RPMI8226 (cell line): Measurements from ENCODE around the gene PAX2.

Source experiments
- DNase-seq: peaks from one replicate; pipeline ENCODE4 v3.0.0-alpha.2; 2015

Gene PAX2

GRCh38 chr10:100825325-100825875 lies 80.0 kb downstream of the PAX2 start:
- no peak for DNase-seq

- no peak for DNase-seq
Measured at GRCh38 chr10:100826031-100826651, 80.8 kb downstream of the PAX2 start.

GRCh38 chr10:100826661-100826982 lies 81.2 kb downstream of the PAX2 start:
- DNase-seq, result no peak

GRCh38 chr10:100826983-100827818 lies 81.8 kb downstream of the PAX2 start:
- DNase-seq, result peak; percentile 50

- peak; percentile 40 for DNase-seq
Measured at GRCh38 chr10:100827819-100828737, 82.7 kb downstream of the PAX2 start.

GRCh38 chr10:100828738-100829096 lies 83.3 kb downstream of the PAX2 start:
- peak; percentile 18 for DNase-seq

GRCh38 chr10:100829097-100829870 lies 83.9 kb downstream of the PAX2 start:
- DNase-seq, result no peak

GRCh38 chr10:100829933-100830727 lies 84.7 kb downstream of the PAX2 start:
- no peak for DNase-seq

GRCh38 chr10:100830728-100831111 lies 85.3 kb downstream of the PAX2 start:
- no peak for DNase-seq

- DNase-seq, result no peak
Measured at GRCh38 chr10:100831742-100832141, 86.4 kb downstream of the PAX2 start.

GRCh38 chr10:100835810-100836209 lies 90.4 kb downstream of the PAX2 start:
- no peak for DNase-seq

GRCh38 chr10:100836891-100837290 lies 91.5 kb downstream of the PAX2 start:
- DNase-seq, result no peak

- no peak for DNase-seq
Measured at GRCh38 chr10:100837300-100837699, 91.9 kb downstream of the PAX2 start.

- DNase-seq, result no peak
Measured at GRCh38 chr10:100838986-100839385, 93.6 kb downstream of the PAX2 start.

- no peak for DNase-seq
Measured at GRCh38 chr10:100841528-100841927, 96.1 kb downstream of the PAX2 start.

- no peak for DNase-seq
Measured at GRCh38 chr10:100847440-100847839, 102.1 kb downstream of the PAX2 start.

- DNase-seq, result no peak
Measured at GRCh38 chr10:100848770-100849169, 103.4 kb downstream of the PAX2 start.

- no peak for DNase-seq
Measured at GRCh38 chr10:100858261-100858660, 112.9 kb downstream of the PAX2 start.

- DNase-seq, result no peak
Measured at GRCh38 chr10:100858747-100859483, 113.5 kb downstream of the PAX2 start.

- no peak for DNase-seq
Measured at GRCh38 chr10:100859484-100859763, 114.0 kb downstream of the PAX2 start.

- no peak for DNase-seq
Measured at GRCh38 chr10:100863433-100863832, 118.1 kb downstream of the PAX2 start.
